Measurements from ENCODE around the gene MAMDC4.

- TF ChIP-seq, protein P1, sequence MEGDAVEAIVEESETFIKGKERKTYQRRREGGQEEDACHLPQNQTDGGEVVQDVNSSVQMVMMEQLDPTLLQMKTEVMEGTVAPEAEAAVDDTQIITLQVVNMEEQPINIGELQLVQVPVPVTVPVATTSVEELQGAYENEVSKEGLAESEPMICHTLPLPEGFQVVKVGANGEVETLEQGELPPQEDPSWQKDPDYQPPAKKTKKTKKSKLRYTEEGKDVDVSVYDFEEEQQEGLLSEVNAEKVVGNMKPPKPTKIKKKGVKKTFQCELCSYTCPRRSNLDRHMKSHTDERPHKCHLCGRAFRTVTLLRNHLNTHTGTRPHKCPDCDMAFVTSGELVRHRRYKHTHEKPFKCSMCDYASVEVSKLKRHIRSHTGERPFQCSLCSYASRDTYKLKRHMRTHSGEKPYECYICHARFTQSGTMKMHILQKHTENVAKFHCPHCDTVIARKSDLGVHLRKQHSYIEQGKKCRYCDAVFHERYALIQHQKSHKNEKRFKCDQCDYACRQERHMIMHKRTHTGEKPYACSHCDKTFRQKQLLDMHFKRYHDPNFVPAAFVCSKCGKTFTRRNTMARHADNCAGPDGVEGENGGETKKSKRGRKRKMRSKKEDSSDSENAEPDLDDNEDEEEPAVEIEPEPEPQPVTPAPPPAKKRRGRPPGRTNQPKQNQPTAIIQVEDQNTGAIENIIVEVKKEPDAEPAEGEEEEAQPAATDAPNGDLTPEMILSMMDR (IDR thresholded peaks at IDR 0.05; ENCODE audit: insufficient read depth, low read depth, low read length): no peak
- TF ChIP-seq EZH2 (IDR thresholded peaks at IDR 0.05; ENCODE audit: insufficient read depth, low read length): no peak
Measured at GRCh38 chr9:136885950-136886578, 33.9 kb downstream of the MAMDC4 start, which contains the start of gene TRAF2.
